ENCODE results near the gene RNF208. TPM values are rescaled to one million over a fixed set of nuclear protein-coding genes. Genes with fewer than 3 reads are reported as not detected.

The RNF208 gene
- total RNA-seq, 2 donors from 2014 or later: 3.7 TPM; not detected in 1

GRCh38 chr9:137226338-137227053 is 4.5 kb upstream of the RNF208 start:
- H3K27me3 ChIP-seq (replicated peaks; ENCODE audit: insufficient read depth): no peaks in the 10 kb centered on the region
- DNase-seq (ENCODE audit: low spot score) (no peak), ATAC-seq (ENCODE audit: insufficient number of reproducible peaks, low FRiP score, low read depth) (no peak)
- H3K36me3 ChIP-seq: no peaks in the 10 kb centered on the region
- H3K4me1 ChIP-seq (ENCODE audit: control insufficient read depth in 1 of 2, low read depth in 2 of 2): peaks cover 7 to 18% of the 10 kb centered on the region in 2 donors
- no peaks in the 10 kb centered on the region for H3K9me3 ChIP-seq
- no peak overlapping the region for H3K4me3 ChIP-seq
- no peak overlapping the region for H3K27ac ChIP-seq
- TF ChIP-seq, protein P1, sequence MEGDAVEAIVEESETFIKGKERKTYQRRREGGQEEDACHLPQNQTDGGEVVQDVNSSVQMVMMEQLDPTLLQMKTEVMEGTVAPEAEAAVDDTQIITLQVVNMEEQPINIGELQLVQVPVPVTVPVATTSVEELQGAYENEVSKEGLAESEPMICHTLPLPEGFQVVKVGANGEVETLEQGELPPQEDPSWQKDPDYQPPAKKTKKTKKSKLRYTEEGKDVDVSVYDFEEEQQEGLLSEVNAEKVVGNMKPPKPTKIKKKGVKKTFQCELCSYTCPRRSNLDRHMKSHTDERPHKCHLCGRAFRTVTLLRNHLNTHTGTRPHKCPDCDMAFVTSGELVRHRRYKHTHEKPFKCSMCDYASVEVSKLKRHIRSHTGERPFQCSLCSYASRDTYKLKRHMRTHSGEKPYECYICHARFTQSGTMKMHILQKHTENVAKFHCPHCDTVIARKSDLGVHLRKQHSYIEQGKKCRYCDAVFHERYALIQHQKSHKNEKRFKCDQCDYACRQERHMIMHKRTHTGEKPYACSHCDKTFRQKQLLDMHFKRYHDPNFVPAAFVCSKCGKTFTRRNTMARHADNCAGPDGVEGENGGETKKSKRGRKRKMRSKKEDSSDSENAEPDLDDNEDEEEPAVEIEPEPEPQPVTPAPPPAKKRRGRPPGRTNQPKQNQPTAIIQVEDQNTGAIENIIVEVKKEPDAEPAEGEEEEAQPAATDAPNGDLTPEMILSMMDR (IDR thresholded peaks at IDR 0.05): no peak

- ATAC-seq (ENCODE audit: insufficient number of reproducible peaks, low FRiP score, low read depth): no peak
- Histone ChIP-seq H3K9me3 (no peaks in the 10 kb centered on the region), H3K36me3 (no peaks in the 10 kb centered on the region), H3K27ac (no peak overlapping the region), H3K4me1 (ENCODE audit: control insufficient read depth in 1 of 2, low read depth in 2 of 2) (peaks cover 7 to 19% of the 10 kb centered on the region in 2 donors), H3K4me3 (no peak overlapping the region), H3K27me3 (replicated peaks; ENCODE audit: insufficient read depth) (no peaks in the 10 kb centered on the region)
- no peak for DNase-seq (ENCODE audit: low spot score)
- TF ChIP-seq, protein P1 (IDR thresholded peaks at IDR 0.05): no peak
Measured at GRCh38 chr9:137225699-137226331, 3.8 kb upstream of the RNF208 start.

- ATAC-seq (ENCODE audit: insufficient number of reproducible peaks, low FRiP score, low read depth): no peak
- no peaks in the 10 kb centered on the region for H3K27me3 ChIP-seq (replicated peaks; ENCODE audit: insufficient read depth)
- no peaks in the 10 kb centered on the region for H3K36me3 ChIP-seq
Measured at GRCh38 chr9:137224830-137225694, 3.0 kb upstream of the RNF208 start, which contains the start of gene CYSRT1. TSS of gene CYSRT1 (plus strand) at chr9:137225174. CDS start at chr9:137225622, 448 bp downstream.

DNA sequence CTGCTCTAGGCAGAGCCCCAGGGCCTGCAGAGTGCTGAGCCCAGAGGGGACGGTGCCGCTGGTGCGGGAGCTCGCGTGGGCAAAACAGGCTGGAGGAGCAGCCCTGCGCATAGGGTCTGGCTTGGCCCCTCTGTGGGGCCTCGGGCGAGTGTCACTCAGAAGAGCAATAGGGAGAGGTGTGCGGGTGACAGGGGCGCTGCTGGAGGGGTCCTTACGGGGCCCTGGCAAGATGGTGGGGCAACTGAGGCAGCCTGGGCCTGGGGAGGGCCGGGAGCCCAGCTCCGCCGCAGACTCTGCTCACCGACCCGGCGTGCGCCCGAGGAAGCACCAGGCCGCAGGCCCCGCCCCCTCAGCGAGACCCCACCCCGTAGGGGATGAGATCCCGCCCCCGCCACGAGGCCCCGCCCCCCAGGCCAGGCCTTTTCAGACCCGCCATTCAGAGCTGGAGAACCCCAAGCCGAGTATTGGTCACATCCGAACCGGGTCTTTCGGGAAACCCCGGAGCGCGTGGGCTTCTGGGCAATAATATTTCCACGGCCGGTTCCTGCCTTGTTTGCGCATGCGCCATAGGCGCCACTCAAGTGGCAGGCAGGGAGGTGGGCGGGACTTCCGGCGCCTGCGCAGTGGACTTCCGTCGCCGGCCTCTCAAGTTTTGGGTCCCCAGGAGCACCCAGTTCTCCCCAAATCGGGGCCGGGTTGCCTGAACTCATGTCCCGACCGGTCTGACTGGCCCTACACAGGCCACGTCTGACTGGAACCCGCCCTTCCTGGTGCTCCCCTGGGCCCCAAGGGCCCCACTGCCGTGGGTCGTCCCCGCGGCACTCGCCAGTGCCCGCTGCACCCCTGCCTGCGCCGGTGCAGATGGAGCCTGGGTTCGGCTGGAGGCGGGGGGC is 1.3 kb upstream of the RNF208 start:
- Histone ChIP-seq H3K9me3 (no peaks in the 10 kb centered on the region), H3K27me3 (replicated peaks; ENCODE audit: insufficient read depth) (no peaks in the 10 kb centered on the region), H3K4me3 (peak overlapping the region; percentile 83), H3K27ac (peak overlapping the region; percentile 89 to 96), H3K4me1 (ENCODE audit: control insufficient read depth in 1 of 2, low read depth in 2 of 2) (peaks cover 7 to 19% of the 10 kb centered on the region in 2 donors), H3K36me3 (no peaks in the 10 kb centered on the region)
- TF ChIP-seq, protein P1 (IDR thresholded peaks at IDR 0.05): no peak
- peak; percentile 80 for ATAC-seq (ENCODE audit: insufficient number of reproducible peaks, low FRiP score, low read depth)
- DNase-seq (ENCODE audit: low spot score): peak; percentile 93

More at GRCh38 chr9:137224830-137225694, 3.0 kb upstream of the RNF208 start, which contains the start of gene CYSRT1:
- no peak for DNase-seq (ENCODE audit: low spot score)
- TF ChIP-seq, protein P1 (IDR thresholded peaks at IDR 0.05): no peak
- Histone ChIP-seq H3K27ac (peak within 1 kb of the TSS; percentile 89 to 96), H3K4me1 (ENCODE audit: control insufficient read depth in 1 of 2, low read depth in 2 of 2) (peaks cover 7 to 19% of the 10 kb centered on the region in 2 donors), H3K4me3 (peak within 1 kb of the TSS; percentile 83), H3K9me3 (no peaks in the 10 kb centered on the region)

Measured in thoracic aorta (tissue), 2 donors.